GM18867 (cell line): ENCODE data around the gene MAGEA12.
A peak's percentile ranks its signal among the peaks of the same experiment; 100 is the strongest.
"Not testable (repeated sequence)": the region's sequence is repeated elsewhere in the genome, so short reads cannot be mapped to it uniquely, and the experiment has no call there.

Source experiments
- ATAC-seq: cut with Tn5 transposase; IDR thresholded peaks from one replicate; pipeline ENCODE4 v1.9.1; 2021; ENCODE audit warnings: mild to moderate bottlenecking, moderate library complexity; ENCODE audit not compliant: unreplicated experiment

The MAGEA12 gene

GRCh38 chrX:152761582-152761981 is 28.0 kb downstream of the MAGEA12 start:
- not testable (repeated sequence) for ATAC-seq

GRCh38 chrX:152766562-152766961 is 33.0 kb downstream of the MAGEA12 start:
- not testable (repeated sequence) for ATAC-seq

GRCh38 chrX:152769549-152770289 is 36.2 kb downstream of the MAGEA12 start, which contains the start of gene MAGEA6:
Gene MAGEA6, minus strand, starts transcription at chrX:152769689. Its CDS starts 2,039 bp downstream, at chrX:152767650.
- not testable (repeated sequence) for ATAC-seq

- peak; percentile 94 for ATAC-seq
These were observed 53.5 kb downstream of the MAGEA12 start for GRCh38 chrX:152787062-152787461.
